Choroid plexus epithelial cell (primary cell): ENCODE data around the gene USP36.

Experiments
- DNase-seq: peaks from one replicate; pipeline ENCODE4 v3.0.0-alpha.2; 2010; ENCODE audit warnings: low read depth
- H3K4me3 ChIP-seq: 2 replicates; pipeline ENCODE4 v1.5.1; 2011; ENCODE audit warnings: low read depth, mild to moderate bottlenecking, control low read depth, low read length, moderate library complexity
- CTCF ChIP-seq: conservative IDR thresholded peaks from 2 replicates; pipeline ENCODE4 v1.5.1; 2011; ENCODE audit warnings: low read depth, mild to moderate bottlenecking, control low read depth, inconsistent platforms, low read length, moderate library complexity

The USP36 gene

DNA sequence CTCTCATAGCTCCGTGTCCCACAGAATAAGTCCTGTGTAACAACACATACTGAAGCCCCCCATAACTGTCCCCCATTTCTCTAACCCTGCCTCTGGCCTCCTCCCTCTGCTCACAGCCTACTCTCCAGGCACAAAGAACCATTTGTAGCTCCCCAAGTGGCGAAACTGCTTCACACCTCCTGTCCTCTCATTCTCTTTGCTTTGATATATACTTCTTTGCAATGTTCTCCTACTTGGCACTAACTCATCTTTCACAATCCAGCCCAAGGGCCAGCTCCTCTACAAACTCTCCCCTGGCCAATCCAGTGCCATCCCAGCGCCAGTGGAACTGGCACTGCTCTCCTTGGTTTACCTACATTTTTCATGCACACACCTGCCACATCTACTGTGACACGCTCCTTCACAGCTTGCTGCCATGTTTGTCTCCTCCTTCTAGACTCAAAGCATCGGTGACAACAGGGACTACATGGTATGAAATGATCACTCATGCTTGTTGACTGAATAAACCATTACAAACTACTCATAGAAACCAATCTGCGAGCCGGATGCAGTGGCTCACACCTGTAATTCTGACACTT, 71.3 kb downstream of the USP36 start:
- no peak overlapping the region for H3K4me3 ChIP-seq
- no peak for DNase-seq
- TF ChIP-seq CTCF = peak; percentile 21

DNA sequence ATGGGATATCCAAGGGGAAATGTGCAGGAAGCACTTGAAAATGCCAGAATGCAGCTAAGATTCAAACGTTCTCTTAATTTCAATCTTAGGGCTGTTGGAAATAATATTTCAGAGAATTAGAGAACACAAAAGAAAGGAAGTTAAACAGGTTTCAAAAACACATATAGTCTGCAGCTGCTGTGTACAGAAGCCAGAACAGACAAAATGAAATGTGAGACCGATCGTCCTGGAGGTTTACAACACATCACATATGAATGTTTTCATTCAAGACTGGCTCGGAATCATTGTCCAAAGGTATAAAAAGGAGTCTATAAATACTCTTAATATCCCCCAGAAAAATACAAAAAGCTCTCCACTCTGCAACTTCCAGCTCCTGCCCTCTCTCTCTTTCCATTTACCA, 72.8 kb downstream of the USP36 start:
- TF ChIP-seq CTCF = no peak
- peak; percentile 42 for DNase-seq
- no peak overlapping the region for H3K4me3 ChIP-seq

DNA sequence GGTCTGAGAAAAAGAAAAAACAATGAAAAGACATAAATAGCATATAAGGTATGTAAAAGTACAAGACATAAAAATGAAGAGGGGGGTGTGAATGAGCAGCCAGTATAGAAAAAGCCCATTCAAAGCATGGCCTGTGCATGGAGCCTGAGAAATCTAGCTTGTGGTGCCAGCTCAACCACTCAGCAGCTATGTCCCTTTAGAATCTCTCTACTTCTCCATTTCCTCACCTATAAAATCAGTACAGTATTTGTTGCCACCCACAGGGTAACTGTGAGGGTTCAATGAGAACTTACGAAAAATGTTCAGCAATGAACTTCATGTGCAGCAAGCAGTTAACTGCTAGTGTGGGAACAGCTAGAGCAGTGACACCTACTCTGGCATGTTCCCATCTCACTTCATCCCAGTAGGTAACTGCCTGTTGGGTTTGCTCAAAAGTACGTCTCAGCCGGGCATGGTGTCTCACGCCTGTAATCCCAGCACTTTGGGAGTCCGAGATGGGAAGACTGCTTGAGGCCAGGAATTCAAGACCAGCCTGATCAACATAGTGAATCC, 73.8 kb downstream of the USP36 start:
- no peak for TF ChIP-seq CTCF
- DNase-seq = no peak
- no peak overlapping the region for H3K4me3 ChIP-seq

DNA sequence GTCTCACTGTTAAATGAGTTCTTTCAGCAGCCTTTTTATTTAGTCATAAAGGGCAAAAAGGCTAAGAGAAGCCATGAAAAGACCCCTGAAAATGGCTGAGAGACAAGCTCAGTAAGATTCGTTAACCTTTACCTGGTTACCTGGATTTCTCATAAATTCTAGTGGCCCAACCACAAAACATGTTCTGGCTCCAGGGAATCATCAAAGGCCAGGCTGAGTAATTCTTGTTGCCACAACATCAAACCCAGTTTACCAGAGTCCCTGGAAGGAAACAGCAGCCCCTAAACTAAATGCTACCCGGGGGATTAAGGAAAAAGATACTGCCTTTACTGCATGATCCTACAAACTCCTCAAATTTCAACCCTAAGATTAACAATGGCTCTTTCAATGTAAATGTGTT, 74.4 kb downstream of the USP36 start:
- H3K4me3 ChIP-seq = no peak overlapping the region
- TF ChIP-seq CTCF = no peak
- DNase-seq = no peak

DNA sequence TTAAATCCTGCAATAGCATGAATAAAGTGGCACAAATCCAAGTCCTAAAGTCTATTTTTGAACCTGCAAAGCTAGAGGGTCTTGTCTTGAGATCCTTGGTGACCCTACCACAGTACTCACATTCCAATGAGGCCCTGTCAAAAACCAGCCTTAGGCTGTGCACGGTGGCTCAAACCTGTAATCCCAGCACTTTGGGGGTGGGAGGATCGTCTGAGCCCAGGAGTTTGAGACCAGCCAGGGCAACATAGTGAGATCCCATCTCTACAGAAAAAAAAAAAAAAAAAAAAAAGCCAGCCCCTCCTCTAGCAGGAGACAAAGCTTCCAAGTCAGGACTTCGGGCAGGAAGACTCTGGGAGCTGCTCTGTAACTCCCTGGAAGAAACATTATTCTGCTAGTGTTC, 74.8 kb downstream of the USP36 start:
- no peak for DNase-seq
- TF ChIP-seq CTCF = no peak
- H3K4me3 ChIP-seq = no peak overlapping the region

DNA sequence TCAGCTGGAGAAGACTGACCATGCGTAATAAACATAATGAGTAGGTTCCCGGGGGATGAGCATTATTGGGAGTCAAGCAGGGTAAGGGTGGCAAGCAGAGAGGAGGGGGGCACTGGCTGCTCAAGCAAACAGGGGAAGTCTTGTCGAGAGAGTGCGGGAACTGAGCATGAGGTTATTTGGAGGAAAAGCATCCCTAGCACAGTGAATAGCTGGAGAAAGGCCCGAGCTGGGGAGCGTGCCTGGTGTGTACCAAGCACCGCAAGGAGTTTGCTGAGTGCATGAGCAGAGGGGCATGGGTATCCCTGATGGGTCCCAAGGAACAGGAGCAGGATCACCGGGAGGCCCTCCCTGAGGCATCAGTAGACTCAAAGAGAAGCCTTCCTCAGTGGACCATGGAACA, 75.7 kb downstream of the USP36 start:
- DNase-seq = no peak
- H3K4me3 ChIP-seq = no peak overlapping the region
- no peak for TF ChIP-seq CTCF

- TF ChIP-seq CTCF = no peak
- peak; percentile 36 for DNase-seq
Measured at GRCh38 chr17:78763561-78763960, 77.1 kb downstream of the USP36 start.

More at GRCh38 chr17:78763561-78763960, 77.1 kb downstream of the USP36 start:
- H3K4me3 ChIP-seq = no peak overlapping the region
